Measurements from ENCODE around the gene UBXN6. TPM values are rescaled to one million over a fixed set of nuclear protein-coding genes. Genes with fewer than 3 reads are reported as not detected.

The UBXN6 gene
- total and polyA plus RNA-seq, 2 of the 8 experiments (the other 6 are each of a cell fraction or from before 2014, with no cell fraction given) = 28.0 to 43.8 TPM

DNA sequence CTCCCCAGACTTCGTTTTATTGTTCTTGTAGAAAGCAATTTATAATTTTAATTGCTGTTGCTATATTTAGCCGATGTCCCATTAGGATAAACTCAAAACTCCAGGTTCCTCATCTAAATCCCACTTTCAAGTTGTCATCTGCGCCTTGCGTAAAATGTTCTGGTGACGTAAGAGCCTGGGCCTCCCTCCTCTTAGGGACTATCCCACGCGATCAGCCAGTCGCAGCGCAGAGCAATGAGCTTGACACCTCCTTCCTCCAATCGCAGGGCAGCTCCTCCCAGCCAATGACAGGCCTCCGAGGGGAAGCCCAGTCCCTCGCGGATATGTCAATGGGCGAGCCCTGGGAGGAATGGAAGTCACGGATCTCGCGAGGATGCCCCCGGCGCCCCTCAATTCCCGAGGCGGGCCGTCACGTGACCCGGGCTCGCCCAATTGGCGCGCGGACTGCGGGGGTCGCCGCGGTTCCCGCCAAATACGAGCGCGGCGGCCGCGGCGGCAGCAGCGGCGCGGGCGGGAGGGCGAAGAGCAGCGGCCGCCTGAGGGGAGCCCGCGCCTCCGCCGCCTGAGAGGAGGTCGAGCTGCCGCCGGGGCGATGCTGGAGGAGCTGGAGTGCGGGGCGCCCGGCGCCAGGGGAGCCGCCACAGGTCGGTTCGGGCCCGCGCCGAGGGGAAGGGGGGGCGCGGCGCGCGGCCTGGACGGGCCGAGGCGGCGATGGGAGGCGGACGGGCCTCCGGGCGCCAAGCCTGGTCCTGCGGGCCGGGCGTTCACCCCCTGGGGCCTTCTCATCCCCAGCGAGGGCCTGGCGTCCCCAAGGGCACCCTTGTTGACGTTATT is 55.2 kb downstream of the UBXN6 start, which contains the start of gene CHAF1A (continued):
- TF ChIP-seq HDAC2 (IDR thresholded peaks at IDR 0.05; ENCODE audit: borderline replicate concordance in 1 of 2, low read depth in 2 of 2, low read length in 2 of 2) (no peak), CTBP2 (IDR thresholded peaks at IDR 0.05; ENCODE audit: borderline replicate concordance, insufficient read depth, insufficient read length, low read length) (no peak), JUND (IDR thresholded peaks at IDR 0.05; ENCODE audit: low read length) (no peak), BRCA1 (IDR thresholded peaks at IDR 0.05; ENCODE audit: low read depth, low read length) (peak; percentile 98), ASH2L (IDR thresholded peaks at IDR 0.05; ENCODE audit: low read length) (no peak), CBX8 (IDR thresholded peaks at IDR 0.05; ENCODE audit: borderline replicate concordance, low read depth, low read length) (no peak), CEBPB (IDR thresholded peaks at IDR 0.05; ENCODE audit: low read depth, low read length) (peak; percentile 85), FOSL1 (IDR thresholded peaks at IDR 0.05; ENCODE audit: insufficient read depth, low read depth, low read length) (no peak)
